Common myeloid progenitor, CD34-positive (primary cell): ENCODE measurements around the gene SYNE2.
"Not testable (repeated sequence)": the region's sequence is repeated elsewhere in the genome, so short reads cannot be mapped to it uniquely, and the experiment has no call there.

Experiments
- CTCF ChIA-PET: fragments of 350-600 bp; sonication (Branson Sonifier 250); formaldehyde crosslinking; loops from one replicate; lab custom pipeline; 2021; ENCODE audit warnings: antibody characterized with exemption; lab: Charles Lee
- POLR2A ChIA-PET: fragments of 350-600 bp; sonication (Branson Sonifier 250); formaldehyde crosslinking; loops from one replicate; lab custom pipeline; 2021; ENCODE audit warnings: antibody characterized with exemption; lab: Charles Lee
- DNase-seq, 3 donors: peaks; one replicate each; pipeline versions ENCODE4 v3.0.0 to v3.0.0-alpha.2; 2013
- H3K27ac ChIP-seq, 2 experiments: 1 replicate in 1 of 2; 2 replicates in 1 of 2; pipeline ENCODE4 v1.7.0; 2013; ENCODE audit warnings: inconsistent platforms in 2 of 2, low read length in 2 of 2, mild to moderate bottlenecking in 2 of 2, low read depth in 1 of 2, moderate library complexity in 1 of 2; ENCODE audit not compliant: severe bottlenecking in 2 of 2, insufficient read depth in 1 of 2, poor library complexity in 1 of 2
- H3K27me3 ChIP-seq, 5 experiments: replicated peaks in 2 of 5; 1 replicate in 3 of 5; 2 replicates in 2 of 5; pipeline versions ENCODE4 v1.6.1 to v1.7.0; 2013; ENCODE audit warnings: low read length in 4 of 5, mild to moderate bottlenecking in 2 of 5, moderate library complexity in 2 of 5, inconsistent platforms in 1 of 5; ENCODE audit not compliant: insufficient read depth in 5 of 5, control insufficient read depth in 4 of 5
- H3K36me3 ChIP-seq, 4 experiments: 1 replicate in 2 of 4; 2 replicates in 2 of 4; pipeline versions ENCODE4 v1.6.1 to v1.7.0; 2013; ENCODE audit warnings: low read length in 3 of 4, control low read depth in 1 of 4, mild to moderate bottlenecking in 1 of 4; ENCODE audit not compliant: control insufficient read depth in 4 of 4, insufficient read depth in 4 of 4
- H3K4me1 ChIP-seq, 4 experiments: 1 replicate in 3 of 4; 2 replicates in 1 of 4; pipeline versions ENCODE4 v1.6.1 to v1.7.1; 2013; ENCODE audit warnings: low read length in 3 of 4, mild to moderate bottlenecking in 3 of 4, control low read depth in 1 of 4, inconsistent platforms in 1 of 4, moderate library complexity in 1 of 4; ENCODE audit not compliant: control insufficient read depth in 4 of 4, insufficient read depth in 4 of 4; ENCODE audit errors: control extremely low read depth in 1 of 4
- H3K4me3 ChIP-seq, 7 experiments: 1 replicate in 4 of 7; 2 replicates in 3 of 7; pipeline versions ENCODE4 v1.5.1 to v1.7.0; 2013; ENCODE audit warnings: mild to moderate bottlenecking in 7 of 7, low read length in 6 of 7, moderate library complexity in 6 of 7, inconsistent platforms in 2 of 7, low read depth in 2 of 7, control low read depth in 1 of 7; ENCODE audit not compliant: insufficient read depth in 4 of 7, control insufficient read depth in 1 of 7; ENCODE audit errors: extremely low read depth in 1 of 7
- H3K9me3 ChIP-seq, 5 experiments: 1 replicate in 4 of 5; 2 replicates in 1 of 5; pipeline versions ENCODE4 v1.6.1 to v1.7.1; 2013; ENCODE audit warnings: low read length in 4 of 5, mild to moderate bottlenecking in 2 of 5, inconsistent platforms in 1 of 5, low read depth in 1 of 5, moderate library complexity in 1 of 5; ENCODE audit not compliant: control insufficient read depth in 4 of 5, insufficient read depth in 2 of 5; ENCODE audit errors: control extremely low read depth in 1 of 5
- WGBS: methylation state at CpG from one replicate; pipeline ENCODE4 v1.1.5; 2013; ENCODE audit not compliant: insufficient coverage; 5-methylcytosine and 5-hydroxymethylcytosine counted together

The SYNE2 gene

GRCh38 chr14:64174922-64175782, 322.3 kb downstream of the SYNE2 start:
- H3K27me3 ChIP-seq, result no peaks in the 10 kb centered on the region
- peaks cover 0 to 3% (median 0%) of the 10 kb centered on the region in 4 experiments for H3K36me3 ChIP-seq
- DNase-seq, result no peak
- POLR2A ChIA-PET, result no interaction called here
- CTCF ChIA-PET, result interaction anchor here (1.1 kb wide), 1 partner anchor 12 kb away, joined by 3 read pairs; no protein-coding TSS in a partner anchor
- H3K27ac ChIP-seq, result no peak overlapping the region
- H3K4me3 ChIP-seq, result no peak overlapping the region
- no peaks in the 10 kb centered on the region for H3K4me1 ChIP-seq
- H3K9me3 ChIP-seq, result no peaks in the 10 kb centered on the region
- WGBS, result no CpG with 5 or more reads among the region's 2 CpGs

GRCh38 chr14:64176330-64176729, 323.5 kb downstream of the SYNE2 start:
- ChIA-PET POLR2A (no interaction called here), CTCF (no interaction called here)
- no peak for DNase-seq
- Histone ChIP-seq H3K27ac (no peak overlapping the region), H3K27me3 (no peaks in the 10 kb centered on the region), H3K4me1 (no peaks in the 10 kb centered on the region), H3K36me3 (peaks cover 0 to 3% (median 0%) of the 10 kb centered on the region in 4 experiments), H3K4me3 (no peak overlapping the region), H3K9me3 (no peaks in the 10 kb centered on the region)
- 100% methylated on average over 1 of the region's 2 CpGs for WGBS

GRCh38 chr14:64178814-64179213, 326.0 kb downstream of the SYNE2 start:
- DNase-seq, result no peak
- Histone ChIP-seq H3K36me3 (peaks cover 0 to 3% (median 0%) of the 10 kb centered on the region in 4 experiments), H3K27ac (no peak overlapping the region), H3K27me3 (no peaks in the 10 kb centered on the region), H3K4me3 (no peak overlapping the region), H3K9me3 (no peaks in the 10 kb centered on the region), H3K4me1 (no peaks in the 10 kb centered on the region)
- ChIA-PET POLR2A (no interaction called here), CTCF (no interaction called here)
- WGBS, result 100% methylated on average over 2 of the region's 3 CpGs

- POLR2A ChIA-PET, H3K9me3 ChIP-seq, H3K36me3 ChIP-seq, H3K4me3 ChIP-seq, DNase-seq, CTCF ChIA-PET, H3K27ac ChIP-seq, H3K4me1 ChIP-seq, H3K27me3 ChIP-seq: not testable (repeated sequence)
- no CpG with 5 or more reads among the region's 40 CpGs for WGBS
Measured at GRCh38 chr14:64182908-64183307, 330.1 kb downstream of the SYNE2 start.

GRCh38 chr14:64184103-64184729, 331.4 kb downstream of the SYNE2 start:
- Histone ChIP-seq H3K4me1 (no peaks in the 10 kb centered on the region), H3K27ac (no peak overlapping the region), H3K4me3 (no peak overlapping the region), H3K36me3 (no peaks in the 10 kb centered on the region), H3K9me3 (peaks cover 0 to 2% (median 0%) of the 10 kb centered on the region in 5 experiments), H3K27me3 (no peaks in the 10 kb centered on the region)
- POLR2A ChIA-PET, result no interaction called here
- no peak for DNase-seq
- CTCF ChIA-PET, result no interaction called here
- WGBS, result 95% methylated on average over 7 of the region's 7 CpGs

- POLR2A ChIA-PET, result no interaction called here
- WGBS, result 83% methylated on average over 1 of the region's 1 CpG
- no peaks in the 10 kb centered on the region for H3K27me3 ChIP-seq
- CTCF ChIA-PET, result no interaction called here
- H3K4me1 ChIP-seq, result no peaks in the 10 kb centered on the region
- no peak overlapping the region for H3K27ac ChIP-seq
- H3K36me3 ChIP-seq, result no peaks in the 10 kb centered on the region
- no peak for DNase-seq
- H3K9me3 ChIP-seq, result peaks cover 0 to 2% (median 0%) of the 10 kb centered on the region in 5 experiments
- no peak overlapping the region for H3K4me3 ChIP-seq
Measured at GRCh38 chr14:64185184-64185583, 332.4 kb downstream of the SYNE2 start.
